Right lobe of liver (tissue), 6 donors: ENCODE measurements around the gene TOMM20. TPM values are rescaled to one million over a fixed set of nuclear protein-coding genes. Genes with fewer than 3 reads are reported as not detected.

Experiments used
- ATAC-seq, 4 donors: fragments of 200-7000 bp; cut with Tn5 transposase; one replicate each; pipeline ENCODE4 v1.9.1; 2020; ENCODE audit warnings: mild to moderate bottlenecking in 4 of 4, moderate library complexity in 4 of 4
- DNase-seq, 3 donors: peaks; one replicate each; pipeline ENCODE4 v3.0.0-alpha.2; 2020
- H3K27ac ChIP-seq, 3 donors: fragments of 200-600 bp; one replicate each; pipeline ENCODE4 v1.8.0; 2022
- H3K27me3 ChIP-seq, 2 donors: fragments of 200-600 bp; one replicate each; pipeline ENCODE4 v1.8.0; 2022
- H3K36me3 ChIP-seq, 4 donors: fragments of 200-600 bp; sonication (generic) in 1 of 4; one replicate each; pipeline versions ENCODE4 v1.5.1 to v1.8.0; 2017 to 2022; ENCODE audit warnings: control low read depth in 1 of 4
- H3K4me1 ChIP-seq, 4 donors: fragments of 200-600 bp; sonication (generic) in 1 of 4; one replicate each; pipeline versions ENCODE4 v1.5.1 to v1.8.0; 2017 to 2022; ENCODE audit warnings: control low read depth in 1 of 4
- H3K4me3 ChIP-seq, 3 donors: fragments of 200-600 bp; one replicate each; pipeline ENCODE4 v1.8.0; 2022
- H3K9me3 ChIP-seq, 4 donors: fragments of 200-600 bp; sonication (generic) in 1 of 4; one replicate each; pipeline versions ENCODE4 v1.5.1 to v1.8.0; 2017 to 2022; ENCODE audit warnings: control low read depth in 1 of 4
- CTCF ChIP-seq, 4 donors: fragments of 200-600 bp in 3 of 4; fragments of 450-650 bp in 1 of 4; IDR thresholded peaks; one replicate each; pipeline versions ENCODE4 v1.5.1 to v1.8.0; 2016 to 2022; ENCODE audit warnings: antibody characterized with exemption in 4 of 4, mild to moderate bottlenecking in 2 of 4
- POLR2A ChIP-seq: fragments of 450-650 bp; IDR thresholded peaks from one replicate; pipeline ENCODE4 v1.6.1; 2017; ENCODE audit warnings: antibody characterized with exemption, mild to moderate bottlenecking
- WGBS: methylation state at CpG from one replicate; pipeline ENCODE4 v1.1.6; 2018; ENCODE audit warnings: low coverage, low lambda C conversion rate; ENCODE audit not compliant: insufficient coverage; ENCODE audit errors: missing lambda C conversion rate; 5-methylcytosine and 5-hydroxymethylcytosine counted together
- intact Hi-C, 2 donors: fragments of 100-400 bp; cut with DNase I; formaldehyde crosslinking; loops; one replicate each; pipeline versions ENCODE4 v1.11.2 to v1.14.1; 2022
- total RNA-seq, 6 experiments: library from RNA; depleted of rRNA in 2 of 6; stranded (reverse); fragments of >200 nt in 2 of 6; fragmentation: NEBNext Ultra II Directional in 3 of 6; extraction: Animal tissue kit (Norgen Biotek cat#: 25700) in 3 of 6; gene quantifications; one replicate each; pipeline versions ENCODE4 v1.1.0 to v1.2.4, GENCODE V29; 2016 to 2023
- donor health status: DM: no; HTN: yes; CAD: no.
- donor health status: DM: no; HTN: no; CAD: no.
- donor health status: DM: no; HTN: no; CAD: no.
- donor health status: DM: no; HTN: yes; CAD: no.
- donor health status: DM: no; HTN: yes; CAD: no.

TOMM20 gene
- total RNA-seq, 6 experiments from 2014 or later = 33.0 to 59.2 (median 42.7) TPM

GRCh38 chr1:235105051-235106043 lies 23.3 kb downstream of the TOMM20 start:
- Histone ChIP-seq H3K27me3 (no peaks in the 10 kb centered on the region), H3K9me3 (no peaks in the 10 kb centered on the region), H3K4me3 (no peak overlapping the region), H3K27ac (no peak overlapping the region), H3K36me3 (peaks cover 0 to 16% (median 3%) of the 10 kb centered on the region in 4 donors), H3K4me1 (peaks cover 0 to 6% (median 0%) of the 10 kb centered on the region in 4 donors)
- 87% methylated on average over 8 of the region's 12 CpGs for WGBS
- DNase-seq (no peak), ATAC-seq (no peak)
- TF ChIP-seq POLR2A (no peak), CTCF (IDR thresholded peaks at IDR 0.05) (no peak)
- intact Hi-C loops = no loop called here

- ATAC-seq = no peak
- Histone ChIP-seq H3K9me3 (no peaks in the 10 kb centered on the region), H3K27ac (no peak overlapping the region), H3K36me3 (no peaks in the 10 kb centered on the region), H3K4me3 (no peak overlapping the region), H3K4me1 (peaks cover 0 to 6% (median 0%) of the 10 kb centered on the region in 4 donors), H3K27me3 (no peaks in the 10 kb centered on the region)
- no peak for DNase-seq
- WGBS = 78% methylated on average over 4 of the region's 4 CpGs
- intact Hi-C loops = no loop called here
- TF ChIP-seq CTCF (IDR thresholded peaks at IDR 0.05) (no peak), POLR2A (no peak)
Observed at GRCh38 chr1:235102993-235103411, 25.6 kb downstream of the TOMM20 start.

- no peak overlapping the region for H3K27ac ChIP-seq
- H3K4me3 ChIP-seq = no peak overlapping the region
- TF ChIP-seq CTCF (IDR thresholded peaks at IDR 0.05) (no peak), POLR2A (no peak)
- H3K27me3 ChIP-seq = no peaks in the 10 kb centered on the region
- ATAC-seq = no peak
- DNase-seq = no peak
- peaks cover 0 to 6% (median 0%) of the 10 kb centered on the region in 4 donors for H3K4me1 ChIP-seq
- no peaks in the 10 kb centered on the region for H3K9me3 ChIP-seq
- 96% methylated on average over 3 of the region's 3 CpGs for WGBS
- no peaks in the 10 kb centered on the region for H3K36me3 ChIP-seq
- intact Hi-C loops = no loop called here
Observed at GRCh38 chr1:235102259-235102582, 26.4 kb downstream of the TOMM20 start.

GRCh38 chr1:235101558-235102258 lies 26.9 kb downstream of the TOMM20 start:
- intact Hi-C loops = no loop called here

More at GRCh38 chr1:235101558-235102258, 26.9 kb downstream of the TOMM20 start:
- ATAC-seq (no peak), DNase-seq (no peak)
- TF ChIP-seq CTCF (IDR thresholded peaks at IDR 0.05) = no peak
- no peak for TF ChIP-seq POLR2A
- Histone ChIP-seq H3K4me3 (no peak overlapping the region), H3K27ac (no peak overlapping the region), H3K9me3 (no peaks in the 10 kb centered on the region), H3K36me3 (no peaks in the 10 kb centered on the region), H3K27me3 (no peaks in the 10 kb centered on the region), H3K4me1 (peaks cover 0 to 6% (median 0%) of the 10 kb centered on the region in 4 donors)
- 90% methylated on average over 5 of the region's 5 CpGs for WGBS
